GM12864 (cell line): ENCODE results near the gene MAGI2.

Source experiments
- DNase-seq: peaks from one replicate; pipeline ENCODE4 v3.0.0-alpha.2; 2011; ENCODE audit warnings: low read depth
- H3K4me3 ChIP-seq: 2 replicates; pipeline ENCODE4 v1.5.1; 2011; ENCODE audit warnings: mild to moderate bottlenecking, low read depth, low read length, control low read depth
- CTCF ChIP-seq: IDR thresholded peaks from 2 replicates; pipeline ENCODE4 v1.5.1; 2011; ENCODE audit warnings: low read depth, mild to moderate bottlenecking, moderate library complexity, low read length, control low read depth, inconsistent platforms; ENCODE audit errors: missing control alignments

The MAGI2 gene

GRCh38 chr7:78616539-78616938 lies 836.9 kb downstream of the MAGI2 start:
- TF ChIP-seq CTCF = no peak
- no peak for DNase-seq
- no peak overlapping the region for H3K4me3 ChIP-seq

- TF ChIP-seq CTCF = no peak
- no peak for DNase-seq
- H3K4me3 ChIP-seq = no peak overlapping the region
Measured at GRCh38 chr7:78609281-78609680, 844.2 kb downstream of the MAGI2 start.

- peak; percentile 55 for TF ChIP-seq CTCF
- no peak for DNase-seq
- no peak overlapping the region for H3K4me3 ChIP-seq
Measured at GRCh38 chr7:78607099-78607498, 846.4 kb downstream of the MAGI2 start.

- DNase-seq = no peak
- no peak for TF ChIP-seq CTCF
- no peak overlapping the region for H3K4me3 ChIP-seq
Measured at GRCh38 chr7:78605119-78605518, 848.3 kb downstream of the MAGI2 start.

- no peak overlapping the region for H3K4me3 ChIP-seq
- no peak for DNase-seq
- TF ChIP-seq CTCF = no peak
Measured at GRCh38 chr7:78601728-78602127, 851.7 kb downstream of the MAGI2 start.

GRCh38 chr7:78594156-78594555 lies 859.3 kb downstream of the MAGI2 start:
- no peak for TF ChIP-seq CTCF
- H3K4me3 ChIP-seq = no peak overlapping the region
- no peak for DNase-seq

- H3K4me3 ChIP-seq = no peak overlapping the region
- no peak for TF ChIP-seq CTCF
- DNase-seq = no peak
Measured at GRCh38 chr7:78588393-78588792, 865.1 kb downstream of the MAGI2 start.
